Measurements from ENCODE around the gene RBBP8. TPM values are rescaled to one million over a fixed set of nuclear protein-coding genes. Genes with fewer than 3 reads are reported as not detected.
A peak's percentile ranks its signal among the peaks of the same experiment; 100 is the strongest.

Gene RBBP8
- total RNA-seq, 1 experiment from 2014 or later: 65.2 TPM

GRCh38 chr18:23053776-23054457 is 120.8 kb downstream of the RBBP8 start:
- no peak overlapping the region for H3K4me2 ChIP-seq (ENCODE audit: insufficient read depth, insufficient read length, low read length)
- no peak overlapping the region for H3K9ac ChIP-seq (ENCODE audit: extremely low read depth, insufficient read length, low read length)
- no peaks in the 10 kb centered on the region for H3K27me3 ChIP-seq (ENCODE audit: insufficient read depth, low read length)
- no peak overlapping the region for H2BK15ac ChIP-seq (ENCODE audit: low read depth, low read length)
- no peaks in the 10 kb centered on the region for H3K79me2 ChIP-seq (ENCODE audit: insufficient read depth, low read length)
- H2BK12ac ChIP-seq (ENCODE audit: insufficient read length, low read depth, low read length): no peak overlapping the region
- Mint-ChIP-seq H3K27ac (peak overlapping the region in 1 of 3 experiments; percentile 71; a peak in 1 of 7 replicates), H3K4me1 (peaks cover 8 to 10% of the 10 kb centered on the region in 2 experiments), H3K4me3 (no peak overlapping the region), H3K27me3 (ENCODE audit: low read depth) (0 out of 2 replicates have a peak, but pooled peaks cover 2% of the 10 kb centered on the region), H3K36me3 (ENCODE audit: insufficient read depth in 1 of 3, low read depth in 3 of 3) (no peaks in the 10 kb centered on the region), H3K9me3 (no peaks in the 10 kb centered on the region; a peak in 1 of 5 replicates)
- no peak overlapping the region for H4K8ac ChIP-seq (replicated peaks; ENCODE audit: insufficient read length, low read depth, low read length)
- H3K18ac ChIP-seq (ENCODE audit: insufficient read length, low read depth, low read length): peak overlapping the region; percentile 52
- no peak overlapping the region for H2AK5ac ChIP-seq (ENCODE audit: insufficient read length, low read length)
- H4K20me1 ChIP-seq (ENCODE audit: control insufficient read depth, insufficient read depth, insufficient read length): no peaks in the 10 kb centered on the region
- no peaks in the 10 kb centered on the region for H3K4me1 ChIP-seq (ENCODE audit: insufficient read depth, low read length)
- no peak overlapping the region for H2BK20ac ChIP-seq (ENCODE audit: low read depth, low read length, poor library complexity, severe bottlenecking)
- H4K5ac ChIP-seq (ENCODE audit: insufficient read length, low read depth, low read length): no peak overlapping the region
- no peak overlapping the region for H2AFZ ChIP-seq (ENCODE audit: low read length)
- TF ChIP-seq CTCF (conservative IDR thresholded peaks at IDR 0.05): peak; percentile 71
- H3K23me2 ChIP-seq (ENCODE audit: insufficient read length, low read depth, low read length, poor library complexity, severe bottlenecking): no peaks in the 10 kb centered on the region
- WGBS (ENCODE audit: extremely low coverage, insufficient read length, low lambda C conversion rate): no CpG with 5 or more reads among the region's 15 CpGs
- no peaks in the 10 kb centered on the region for H3K9me3 ChIP-seq (ENCODE audit: control insufficient read depth, low read depth, low read length)
- no peak overlapping the region for H4K91ac ChIP-seq (ENCODE audit: insufficient read length, low read depth, low read length)
- H3K27ac ChIP-seq (ENCODE audit: insufficient read length, low read depth, low read length): no peak overlapping the region
- H3K56ac ChIP-seq (ENCODE audit: insufficient read length, low read depth, low read length): no peak overlapping the region
- no peak overlapping the region for H3K4ac ChIP-seq (ENCODE audit: low read depth, low read length)
- no peak overlapping the region for H2BK5ac ChIP-seq (ENCODE audit: insufficient read length, low read length)
- no peak overlapping the region for H2BK120ac ChIP-seq (ENCODE audit: low read depth, low read length, poor library complexity, severe bottlenecking)
- no peak overlapping the region; the same call in 1 of the 2 replicates for H3K14ac ChIP-seq (ENCODE audit: insufficient read depth, low read length)
- no peak overlapping the region for H3K23ac ChIP-seq (ENCODE audit: insufficient read length, low read depth, low read length)
- peak; percentile 87 for DNase-seq
- no peaks in the 10 kb centered on the region for H3K79me1 ChIP-seq (ENCODE audit: insufficient read depth, low read depth, low read length, poor library complexity, severe bottlenecking)
- no peak overlapping the region for H3T11ph ChIP-seq (ENCODE audit: low read length)

All from H9 (cell line).